NCI-H1048 (cell line): ENCODE measurements around the gene GMPPA.
A peak's percentile ranks its signal among the peaks of the same experiment; 100 is the strongest.

Experiments
- DNase-seq: peaks from one replicate; lab custom pipeline; 2025; lab: John Stamatoyannopoulos, UW

The GMPPA gene

DNA sequence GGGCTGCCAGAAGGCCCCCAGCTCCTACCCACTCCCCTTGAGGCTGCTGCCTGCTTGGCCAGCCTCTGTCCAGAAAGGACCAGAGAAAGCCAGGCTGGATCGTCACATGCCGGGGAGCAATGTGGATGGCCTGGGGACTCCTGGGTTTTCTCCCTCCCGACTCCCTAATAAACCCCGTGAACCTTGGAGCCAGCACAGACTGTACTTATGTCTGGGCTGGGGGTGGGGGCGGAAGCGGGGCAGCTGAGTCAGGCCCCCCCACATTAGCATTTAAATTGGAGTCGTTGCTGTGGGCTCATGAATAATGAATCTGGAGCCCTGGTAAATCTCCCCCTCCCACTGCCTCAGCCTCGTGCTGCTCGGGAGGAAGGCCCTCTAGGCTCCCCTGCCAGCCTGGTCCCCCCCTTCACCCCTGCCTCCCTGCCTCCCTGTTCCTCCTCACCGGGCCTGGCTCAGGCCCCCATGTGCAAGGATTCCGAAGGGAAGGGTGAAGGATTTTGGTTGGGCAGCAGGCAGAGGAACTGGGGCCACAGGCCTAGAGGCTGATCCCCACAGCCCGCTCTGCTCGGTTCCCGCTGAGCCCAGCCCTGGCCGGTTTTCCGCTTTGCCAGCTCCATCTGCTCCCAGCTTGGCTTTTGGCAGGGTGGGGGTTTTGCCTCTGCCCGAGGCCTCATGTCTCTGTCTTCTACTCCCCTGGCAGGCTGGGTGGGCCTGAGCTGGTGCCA lies 8.3 kb downstream of the GMPPA start:
- no peak for DNase-seq

DNA sequence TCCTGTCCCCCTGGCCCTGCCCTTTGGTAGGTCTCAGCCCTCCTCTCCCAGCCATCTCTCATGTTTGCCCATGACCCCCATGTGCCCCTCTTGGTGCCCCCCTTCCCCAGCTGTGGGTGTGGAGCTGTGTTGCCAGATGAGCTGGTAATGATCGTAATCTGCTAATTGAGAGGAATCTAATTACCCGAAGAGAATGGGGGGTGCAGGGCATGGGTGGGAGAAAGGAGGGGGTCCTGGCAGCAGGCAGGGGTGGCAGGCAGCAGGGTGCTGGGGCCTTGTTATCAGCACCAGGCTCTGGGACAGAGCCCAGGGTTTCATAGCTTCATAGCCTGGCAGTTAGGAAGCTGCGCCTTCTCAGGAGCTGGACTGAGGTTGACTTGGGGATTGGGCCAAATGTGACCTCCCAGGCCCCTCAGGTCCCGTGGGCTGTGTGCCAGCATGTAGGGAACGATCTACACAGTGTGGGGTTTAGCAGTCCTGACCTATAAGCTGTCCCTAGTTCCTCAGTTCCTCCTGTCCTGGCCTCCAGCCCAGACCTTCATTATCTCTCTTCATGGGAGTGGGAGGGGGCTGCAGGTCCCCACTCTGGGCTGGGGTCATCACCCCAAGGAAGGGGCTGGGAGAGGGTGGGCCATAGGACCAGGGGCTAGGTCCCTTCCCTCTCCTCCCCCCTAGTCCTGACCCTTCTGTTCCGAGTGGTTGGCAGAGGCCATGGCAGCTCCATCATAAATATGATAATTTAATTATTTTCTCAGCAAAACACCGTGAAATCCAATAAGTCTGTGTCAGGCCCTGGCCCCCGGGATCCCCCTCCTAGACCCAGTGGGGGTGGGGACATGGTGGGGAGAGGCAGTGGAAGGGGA lies 9.1 kb downstream of the GMPPA start:
- DNase-seq, result no peak

DNA sequence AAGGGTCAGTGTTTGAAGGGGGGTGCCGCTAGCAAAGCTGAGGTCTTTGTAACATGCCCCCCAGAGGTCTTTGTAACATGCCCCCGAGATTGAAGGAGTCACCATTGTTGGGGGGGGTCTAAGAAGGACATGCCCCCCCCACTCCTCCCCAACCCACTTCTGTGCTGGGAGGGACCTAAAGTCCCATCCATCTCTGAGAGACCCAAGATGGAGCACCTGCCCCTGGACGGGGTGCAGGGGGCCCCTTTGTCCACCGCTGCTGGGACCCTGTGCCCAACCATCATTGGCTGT lies 9.7 kb downstream of the GMPPA start:
- no peak for DNase-seq

DNA sequence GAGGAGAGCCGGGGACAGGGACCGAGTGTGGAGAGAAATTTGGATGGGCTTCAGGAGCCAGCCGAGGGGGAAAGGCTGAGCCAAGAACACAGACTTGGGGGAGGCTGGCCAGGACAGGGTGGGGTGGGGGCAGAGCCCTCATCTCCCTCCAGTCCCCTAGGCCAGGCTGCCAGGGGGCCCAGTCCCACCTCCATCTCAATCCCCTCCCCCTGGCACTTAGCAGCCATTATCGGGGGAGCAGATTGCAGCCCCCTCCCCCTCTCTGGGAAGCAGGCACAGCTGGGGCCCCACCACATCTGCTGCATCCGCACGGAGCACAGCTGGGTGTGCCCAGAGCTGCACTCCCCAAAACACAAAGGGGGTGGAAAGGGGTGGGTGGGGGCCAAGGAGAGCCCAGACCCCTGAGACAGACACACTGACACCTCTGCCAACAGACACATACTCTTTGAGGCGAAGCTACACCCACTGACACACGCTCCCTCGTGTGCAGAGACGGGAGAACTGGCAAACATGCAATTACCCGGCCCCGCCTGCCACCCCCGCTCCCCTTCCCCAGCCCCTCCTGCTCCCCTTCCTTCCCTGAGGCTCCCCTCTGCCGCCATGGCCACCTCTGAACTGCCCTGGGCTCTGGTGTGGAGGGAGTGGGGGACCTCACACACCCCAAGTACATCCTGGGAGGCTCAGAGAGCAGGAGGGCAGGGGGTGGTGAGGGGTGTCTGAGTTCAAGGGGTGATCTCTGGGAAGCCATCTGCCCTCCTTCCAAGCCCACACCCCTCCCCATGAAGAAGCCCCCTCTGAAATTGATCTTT lies 10.5 kb downstream of the GMPPA start:
- no peak for DNase-seq

DNA sequence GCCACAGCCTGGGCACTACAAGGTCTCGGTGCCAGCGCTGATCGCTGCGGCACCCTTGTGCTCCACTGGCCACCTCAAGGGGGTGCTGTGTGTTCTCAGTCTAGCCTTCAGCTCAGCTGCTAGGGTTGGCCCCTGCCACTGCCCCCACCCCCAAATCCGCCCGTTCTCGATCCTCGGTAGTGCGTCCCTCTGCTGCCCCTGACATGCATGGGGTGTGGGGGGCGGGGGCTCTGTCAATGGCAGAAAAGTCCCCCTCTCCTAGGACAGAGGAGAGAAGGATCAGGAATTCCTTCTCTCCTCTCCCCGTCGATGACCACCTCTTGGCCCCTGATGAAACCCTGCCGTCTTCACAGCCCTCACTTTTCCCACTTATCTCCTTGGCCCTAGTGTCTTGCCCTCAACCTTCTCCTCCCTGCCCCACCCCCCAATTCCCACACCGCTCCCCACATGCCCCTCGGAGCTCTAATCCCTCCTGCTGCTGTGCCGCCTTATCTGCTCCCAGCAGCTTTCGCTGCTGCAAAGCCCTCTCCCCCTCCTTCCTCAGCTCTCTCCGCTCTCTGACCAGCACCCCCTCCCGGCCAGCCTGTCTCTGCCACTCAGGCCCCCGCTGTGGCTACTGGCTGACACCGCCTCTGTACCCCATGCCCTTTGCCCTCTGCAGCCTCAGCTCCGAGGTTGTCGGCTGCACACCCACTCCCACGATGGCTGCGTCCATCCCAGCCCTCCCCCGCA lies 11.3 kb downstream of the GMPPA start:
- peak; percentile 18 for DNase-seq

DNA sequence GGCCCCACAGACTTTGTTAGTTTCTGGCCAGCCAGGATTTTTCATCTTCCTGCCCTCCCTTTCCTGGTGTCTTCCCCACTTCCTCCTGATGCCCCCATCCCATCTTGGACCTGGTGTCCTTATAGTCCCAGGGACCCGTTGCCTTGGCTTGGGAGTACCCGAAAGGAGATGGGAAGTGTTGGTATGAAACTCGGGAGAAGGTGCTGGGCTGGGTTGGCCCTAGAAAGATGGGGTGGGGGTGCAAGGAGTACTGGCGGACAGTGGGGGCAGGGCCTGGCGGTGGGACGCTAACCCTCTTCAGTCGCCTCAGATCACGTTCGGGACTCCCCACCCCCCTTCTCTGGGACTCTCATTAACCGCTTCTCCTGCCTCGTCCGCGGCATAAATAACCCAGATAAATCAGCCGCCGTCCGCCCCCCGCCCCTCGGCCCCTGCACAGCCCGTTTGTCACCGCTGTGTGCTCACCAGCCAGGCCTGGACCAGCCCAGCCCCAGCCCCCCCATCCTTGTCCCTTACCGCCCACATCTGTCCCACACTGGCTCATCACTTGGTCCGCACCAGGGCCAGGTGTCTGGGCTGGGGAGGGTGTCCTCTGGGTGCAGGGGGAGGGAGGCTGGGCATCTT lies 11.9 kb downstream of the GMPPA start:
- no peak for DNase-seq

DNA sequence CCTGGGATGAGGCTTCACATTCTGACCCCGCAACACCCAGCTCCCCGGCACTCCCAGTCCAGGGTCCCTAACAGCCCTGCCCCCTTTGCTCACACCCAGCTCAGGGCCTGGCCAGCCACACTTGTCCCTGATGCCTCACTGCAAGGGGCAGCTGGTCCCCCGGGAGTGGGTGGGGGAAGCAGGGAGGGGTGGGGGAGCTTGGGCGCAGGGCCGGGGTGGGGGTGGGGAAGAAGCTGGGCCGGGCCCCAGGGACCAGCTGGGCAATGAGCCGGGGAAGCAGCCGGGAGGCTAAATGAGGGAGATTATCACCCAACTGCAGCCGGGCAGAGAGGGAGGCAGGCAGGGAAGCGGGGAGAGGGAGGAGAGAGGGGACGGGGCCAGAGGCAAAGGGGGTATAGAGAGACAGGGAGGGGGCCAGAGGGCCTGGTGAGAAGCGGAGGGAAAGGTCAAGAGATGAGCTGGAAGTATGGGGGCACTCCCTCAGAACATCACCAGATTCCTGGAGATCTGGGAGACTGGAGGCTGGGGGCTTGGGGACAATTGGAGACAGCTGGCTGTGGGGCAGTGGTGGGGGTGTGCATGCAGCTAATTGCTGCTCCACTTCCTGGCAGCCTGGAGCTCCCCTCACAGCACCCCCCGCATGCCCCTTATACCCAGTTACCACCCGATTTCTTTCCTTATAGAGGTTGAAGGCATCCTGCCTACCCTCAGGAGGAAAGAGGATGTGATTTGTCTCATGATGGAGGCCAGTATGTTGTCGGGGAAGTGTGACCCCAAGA lies 13.0 kb downstream of the GMPPA start:
- DNase-seq, result no peak

DNA sequence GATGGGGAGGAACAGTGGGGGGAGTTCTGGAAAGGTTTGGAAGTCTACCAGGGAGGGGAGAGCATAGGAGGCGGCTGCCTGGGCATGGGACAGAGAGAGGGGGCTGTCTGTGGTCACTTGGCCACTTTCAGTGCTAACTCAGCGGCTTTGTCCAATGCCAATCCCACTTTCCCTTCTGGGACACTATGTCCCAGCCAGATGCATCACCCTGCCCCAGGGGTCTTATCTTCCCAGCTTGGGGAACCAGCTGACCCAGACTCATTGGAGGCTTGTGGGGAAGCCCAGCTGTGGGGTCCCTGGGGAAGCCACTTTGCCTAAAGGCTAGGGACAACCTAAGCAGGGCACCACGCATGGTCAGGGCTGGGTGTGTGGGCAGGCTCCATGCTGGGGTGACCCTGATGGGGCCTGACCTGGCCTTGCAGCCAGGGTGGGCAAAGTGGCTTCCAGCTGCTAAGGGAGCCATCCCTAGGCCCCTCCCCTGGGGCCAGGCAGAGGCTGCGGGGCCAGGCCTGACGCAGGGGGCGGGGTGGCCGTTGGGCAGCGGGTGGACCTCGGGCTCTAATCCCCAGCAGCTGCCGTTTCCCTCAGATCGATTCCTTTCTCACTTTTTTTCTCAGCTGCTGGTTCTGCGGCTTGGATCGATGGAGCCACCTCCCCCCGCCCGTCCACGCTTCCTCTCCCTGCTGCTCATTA lies 14.0 kb downstream of the GMPPA start:
- no peak for DNase-seq

DNA sequence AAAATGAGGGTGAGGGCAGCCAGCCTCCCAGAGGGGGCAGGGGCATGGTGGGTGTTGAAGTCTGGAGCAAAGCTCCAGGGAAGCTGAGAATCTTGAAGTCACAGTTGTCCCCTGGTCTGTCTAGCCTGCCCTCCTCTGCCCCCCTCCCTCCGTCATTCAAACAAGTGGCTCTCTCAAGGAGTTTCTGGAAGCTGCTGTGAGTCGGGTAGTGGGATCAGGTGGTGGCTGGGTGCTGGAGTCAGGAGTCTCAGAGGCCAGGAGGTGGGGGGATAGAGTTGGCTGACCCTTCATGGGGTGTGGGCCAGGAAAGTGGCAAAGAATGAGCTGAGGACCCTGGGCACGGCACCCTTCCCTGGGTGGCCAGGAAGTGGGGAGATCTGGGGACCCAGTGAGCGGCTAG lies 15.1 kb downstream of the GMPPA start:
- no peak for DNase-seq

DNA sequence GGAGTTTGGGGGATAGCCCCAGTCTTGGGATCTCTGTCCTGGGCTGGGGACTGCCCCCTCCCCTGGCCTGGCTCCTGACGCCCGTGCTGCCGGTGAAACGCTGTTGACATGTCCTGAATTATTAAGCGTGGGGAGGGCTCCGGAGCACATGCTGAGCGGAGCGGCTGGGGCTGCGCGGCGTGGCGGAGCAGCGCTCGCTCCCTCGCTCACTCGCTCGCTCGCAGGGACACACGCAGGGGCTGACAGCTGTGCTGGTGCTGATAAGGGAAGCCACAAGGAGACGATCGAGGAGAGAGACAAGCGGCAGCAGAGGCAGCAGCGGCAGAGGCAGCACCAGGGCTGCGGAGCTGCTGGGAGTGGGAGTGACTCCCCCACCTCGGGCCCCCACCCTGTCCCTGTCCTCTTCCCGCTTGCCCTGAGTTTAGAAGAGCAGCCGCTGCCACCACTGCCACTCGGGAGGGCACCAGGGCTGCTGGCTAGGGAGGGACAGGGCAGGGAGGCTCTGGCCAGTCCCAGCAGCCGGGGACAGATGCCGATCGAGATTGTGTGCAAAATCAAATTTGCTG lies 15.6 kb downstream of the GMPPA start, which contains the start of gene ASIC4:
TSS of gene ASIC4 (plus strand) at position 287 of the 566 bp plus-strand sequence. CDS start at position 530, 243 bp downstream.
- DNase-seq, result no peak

DNA sequence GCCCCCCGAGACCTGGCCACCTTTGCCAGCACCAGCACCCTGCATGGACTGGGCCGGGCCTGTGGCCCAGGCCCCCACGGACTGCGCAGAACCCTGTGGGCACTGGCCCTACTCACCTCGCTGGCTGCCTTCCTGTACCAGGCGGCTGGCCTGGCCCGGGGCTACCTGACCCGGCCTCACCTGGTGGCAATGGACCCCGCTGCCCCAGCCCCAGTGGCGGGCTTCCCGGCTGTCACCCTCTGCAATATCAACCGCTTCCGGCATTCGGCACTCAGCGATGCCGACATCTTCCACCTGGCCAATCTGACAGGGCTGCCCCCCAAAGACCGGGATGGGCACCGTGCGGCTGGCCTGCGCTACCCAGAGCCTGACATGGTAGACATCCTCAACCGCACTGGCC lies 16.1 kb downstream of the GMPPA start:
- no peak for DNase-seq

DNA sequence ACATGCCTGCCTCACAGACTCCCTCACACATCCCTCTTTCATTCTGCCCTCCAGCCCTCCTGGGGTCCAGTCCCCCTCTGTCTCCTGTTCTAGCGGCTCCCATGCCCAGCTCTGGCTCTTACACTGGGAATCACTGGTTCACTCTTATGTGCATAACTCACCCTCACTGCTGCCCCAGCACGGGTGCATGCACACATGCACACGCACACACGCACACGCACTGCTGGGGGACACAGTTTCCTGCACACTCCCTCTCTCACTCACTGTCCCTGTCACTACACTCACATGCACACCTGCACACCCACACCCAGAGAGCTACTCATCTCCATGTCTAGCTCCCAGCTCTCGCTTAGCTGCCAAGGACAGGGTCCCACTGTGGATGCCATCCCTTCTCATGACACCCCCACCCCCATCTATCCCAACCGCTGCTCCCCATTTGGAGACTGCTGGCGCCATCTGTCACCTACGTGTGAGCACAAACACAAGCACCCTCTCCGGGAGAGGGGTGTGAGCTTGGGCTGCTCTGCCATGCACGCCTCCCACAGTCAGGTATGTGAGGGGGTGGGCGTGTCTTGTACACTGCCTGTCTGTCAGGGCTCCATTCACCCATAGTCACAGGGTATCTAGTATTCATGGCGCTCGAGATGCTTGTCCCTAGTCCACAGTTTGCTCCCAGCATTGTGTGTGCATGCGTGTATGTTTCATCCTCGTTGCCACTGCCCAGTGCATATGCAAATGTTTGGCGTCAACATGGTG lies 17.4 kb downstream of the GMPPA start:
- DNase-seq, result no peak

DNA sequence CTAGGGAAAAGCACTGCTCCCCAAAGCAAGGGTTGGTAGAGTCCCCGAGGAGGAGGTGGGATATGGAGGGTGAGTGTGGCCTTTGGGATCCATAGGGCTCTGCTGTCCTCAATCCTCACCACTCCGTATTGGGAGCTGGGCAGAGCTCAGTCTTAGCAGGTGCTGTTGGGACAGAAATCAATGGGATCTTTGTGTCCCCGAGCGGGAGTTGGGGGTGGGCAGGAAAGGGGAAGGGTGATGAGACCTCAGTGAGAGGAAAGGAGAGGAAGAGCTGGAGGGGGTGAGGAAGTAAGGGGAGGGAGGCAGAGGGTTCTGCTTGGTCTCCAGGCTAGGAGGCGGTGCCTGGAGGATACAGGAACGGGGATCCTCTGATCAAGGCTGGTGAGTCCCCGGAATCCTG lies 18.2 kb downstream of the GMPPA start:
- no peak for DNase-seq

DNA sequence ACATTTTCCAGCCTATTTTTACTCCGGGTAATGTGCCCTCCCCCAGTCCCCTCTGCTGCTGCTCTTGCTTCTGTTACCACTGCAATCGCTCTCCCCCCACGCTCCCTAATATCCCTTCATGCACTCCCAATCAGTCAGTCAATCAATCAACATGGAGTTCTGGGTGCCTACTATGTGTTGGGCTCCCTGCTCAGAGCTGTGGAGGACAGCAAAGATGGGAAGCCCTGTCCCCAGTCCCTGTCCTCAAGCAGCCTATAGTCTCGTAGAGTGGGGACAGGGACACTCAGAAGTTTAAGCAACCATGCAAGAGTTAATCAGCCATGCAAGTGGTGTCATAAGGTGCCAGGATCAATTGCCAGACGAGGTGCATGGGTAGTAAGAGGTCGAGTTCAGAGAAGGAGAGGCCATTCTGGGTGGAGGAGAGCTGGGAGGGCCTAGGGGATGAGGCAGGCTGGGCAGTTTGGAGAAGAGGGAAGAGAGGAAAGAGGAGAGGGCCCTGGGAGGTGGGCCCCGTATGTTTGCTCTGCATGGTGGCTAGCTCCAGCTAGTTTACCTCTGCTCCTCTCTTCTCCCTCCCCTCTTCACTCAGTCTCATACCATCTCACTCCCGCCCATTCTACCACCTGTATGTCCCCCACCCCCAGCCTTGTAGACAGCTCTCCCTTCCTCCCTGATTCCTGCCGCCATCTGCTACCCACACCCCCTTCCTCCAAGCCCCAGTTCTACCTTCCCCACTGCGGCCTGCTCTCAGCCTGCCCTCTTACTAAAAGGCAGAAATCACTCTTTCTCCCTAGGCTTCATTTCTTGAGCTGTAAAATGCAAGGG lies 19.5 kb downstream of the GMPPA start:
- no peak for DNase-seq

DNA sequence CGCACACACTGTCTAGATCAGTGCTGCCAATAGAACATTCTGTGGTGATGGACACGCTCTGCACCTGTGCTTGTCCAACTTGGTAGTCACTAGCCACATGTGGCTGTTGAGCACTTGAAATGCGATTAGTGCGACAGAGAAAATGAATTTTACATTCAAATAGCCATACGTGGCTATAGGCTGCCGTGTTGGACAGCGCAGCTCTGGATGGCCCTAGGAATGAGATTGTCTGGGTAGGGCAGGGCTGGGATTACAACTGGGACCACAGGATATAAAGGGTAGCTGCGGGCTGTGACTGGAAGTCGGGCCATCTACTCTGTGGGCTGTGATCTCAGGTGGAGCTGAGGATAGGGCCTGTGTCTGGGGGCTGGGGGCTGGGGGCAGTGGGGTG lies 20.8 kb downstream of the GMPPA start:
- no peak for DNase-seq

DNA sequence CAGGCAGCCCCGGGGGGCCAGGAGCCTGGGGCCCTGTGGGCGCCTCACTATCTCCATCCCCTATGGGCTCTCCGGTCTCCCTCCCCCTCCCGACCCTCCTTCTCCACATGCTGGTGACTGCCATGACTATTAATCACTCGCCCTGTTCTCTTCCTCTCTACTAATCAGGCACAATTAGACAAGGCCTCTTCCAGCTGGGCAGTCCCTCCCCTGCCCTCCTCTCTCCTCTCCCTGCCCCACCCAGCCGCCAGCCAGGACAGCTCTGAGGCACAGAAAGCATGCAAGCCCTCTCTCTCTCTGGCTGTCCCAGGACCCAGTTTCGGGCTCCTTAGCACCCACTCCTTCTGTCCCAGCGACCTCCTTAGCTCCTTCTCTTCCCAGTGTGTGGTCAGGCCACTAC lies 21.4 kb downstream of the GMPPA start:
- DNase-seq, result no peak

DNA sequence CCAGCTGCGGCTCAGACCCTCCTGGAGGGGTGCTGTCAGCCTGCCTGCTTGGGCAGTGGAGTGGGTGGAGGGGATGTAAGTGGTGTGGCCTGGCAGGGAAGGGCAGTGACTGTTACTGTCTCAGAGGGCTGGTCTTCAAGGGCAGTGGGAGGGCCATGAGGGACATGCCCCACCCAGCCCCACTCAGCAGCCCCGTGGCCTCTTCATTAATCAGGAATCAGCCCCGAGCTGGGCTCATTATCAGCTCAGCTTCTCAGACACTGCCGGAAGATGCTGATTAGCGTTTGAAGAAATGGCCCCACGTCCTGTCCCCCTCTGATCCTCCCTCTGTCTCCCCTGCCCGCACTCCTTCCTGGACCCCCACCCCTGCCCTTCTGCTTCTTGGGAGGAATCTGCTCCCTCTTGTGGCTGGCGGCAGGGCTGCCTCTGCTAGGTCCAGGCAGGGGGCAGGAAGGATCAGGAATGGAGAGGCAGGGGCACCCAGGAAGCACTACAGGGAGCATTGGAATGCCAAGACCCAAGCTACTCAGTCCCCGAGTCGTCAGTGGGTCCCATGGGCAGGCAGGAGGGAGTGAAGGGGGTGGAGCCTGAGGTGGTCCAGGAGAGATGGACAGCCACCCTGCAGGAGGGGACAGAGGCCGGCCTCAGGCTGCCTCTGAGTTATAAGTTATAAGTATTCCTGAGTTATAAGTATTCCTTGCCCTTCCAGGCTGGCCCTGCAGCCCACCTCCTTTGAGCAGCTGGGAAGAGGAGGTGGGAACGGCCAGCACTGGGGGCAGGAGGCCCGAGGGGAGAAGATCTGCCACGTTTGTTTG lies 22.6 kb downstream of the GMPPA start:
- no peak for DNase-seq
